Eye (tissue), 1 donor: ENCODE data around the gene CPA3.

Source experiments
- DNase-seq: peaks from one replicate; pipeline ENCODE4 v3.0.0-alpha.2; 2015

CPA3 gene

DNA sequence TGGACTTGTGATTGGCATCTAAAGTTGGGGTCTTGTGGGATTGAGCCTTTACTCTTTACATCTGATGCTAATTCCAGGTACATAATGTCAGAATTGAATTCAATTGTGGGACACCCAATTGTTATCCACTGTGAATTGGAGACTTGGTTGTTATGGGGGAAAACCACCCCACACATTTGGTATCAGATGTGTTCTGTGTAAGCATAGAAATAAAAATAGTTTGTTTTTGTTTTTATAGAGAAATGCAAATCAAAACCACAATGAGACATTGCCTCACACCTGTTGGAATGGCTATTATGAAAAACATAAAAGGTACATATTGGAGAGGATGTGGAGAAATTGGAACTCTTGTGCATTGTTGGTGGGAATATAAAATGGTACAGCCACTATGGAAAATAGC, 58.5 kb downstream of the CPA3 start:
- DNase-seq = no peak

DNA sequence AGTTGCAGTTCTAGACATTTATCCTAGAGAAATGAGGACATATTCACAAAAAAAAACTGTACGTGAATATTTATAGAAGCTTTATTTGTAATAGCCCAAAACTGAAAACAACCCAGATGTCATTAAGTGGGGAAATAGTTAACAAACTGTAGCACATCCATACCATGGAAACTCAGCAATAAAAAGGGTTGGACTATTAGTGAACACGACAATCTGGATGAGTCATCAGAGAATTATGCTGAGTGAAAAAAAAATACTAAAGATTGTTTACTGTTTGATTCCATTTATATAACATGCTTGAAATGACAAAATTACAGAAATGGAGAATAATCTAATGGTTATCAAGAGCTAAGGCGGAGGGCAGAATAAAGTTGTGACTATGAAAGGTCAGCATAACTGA, 59.5 kb downstream of the CPA3 start:
- DNase-seq = no peak

DNA sequence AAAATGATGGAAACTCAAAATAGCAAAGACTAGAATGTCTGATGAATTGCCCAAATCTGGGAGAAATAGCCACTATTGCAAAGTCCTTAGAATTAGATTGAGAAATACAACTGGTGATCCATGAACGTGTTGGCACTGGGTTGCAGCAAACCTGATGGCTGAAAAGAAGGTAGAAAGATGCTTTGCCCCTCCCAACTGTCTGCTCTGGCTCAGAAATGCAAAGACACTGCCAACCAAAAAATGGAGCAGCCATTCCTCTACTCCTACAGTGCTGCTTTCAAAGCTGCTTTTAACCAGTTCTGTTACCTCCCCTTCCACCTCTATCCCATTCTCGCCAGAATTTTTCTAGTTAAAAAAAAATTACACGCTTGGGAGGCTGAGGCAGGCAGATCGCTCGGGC, 60.7 kb downstream of the CPA3 start:
- DNase-seq = no peak

DNA sequence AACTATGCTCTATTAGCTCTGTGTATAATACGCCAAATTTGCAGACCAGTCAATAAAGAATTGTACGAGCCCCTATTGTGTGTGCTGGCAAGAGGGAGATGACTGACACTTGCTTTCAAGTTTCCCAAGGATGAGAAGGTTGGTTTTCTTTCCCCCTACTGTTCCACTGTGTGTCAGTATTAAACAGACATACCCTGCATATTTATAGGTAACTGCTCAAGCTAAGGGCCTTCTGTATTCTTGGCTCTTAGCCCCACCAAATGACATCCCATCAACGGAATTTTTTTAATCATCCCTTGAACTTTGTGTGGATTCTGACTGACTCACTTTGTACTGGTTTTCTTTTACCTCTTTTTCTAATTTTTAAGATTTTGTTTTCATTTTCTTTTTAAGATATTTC, 65.7 kb downstream of the CPA3 start:
- peak; percentile 18 for DNase-seq

DNA sequence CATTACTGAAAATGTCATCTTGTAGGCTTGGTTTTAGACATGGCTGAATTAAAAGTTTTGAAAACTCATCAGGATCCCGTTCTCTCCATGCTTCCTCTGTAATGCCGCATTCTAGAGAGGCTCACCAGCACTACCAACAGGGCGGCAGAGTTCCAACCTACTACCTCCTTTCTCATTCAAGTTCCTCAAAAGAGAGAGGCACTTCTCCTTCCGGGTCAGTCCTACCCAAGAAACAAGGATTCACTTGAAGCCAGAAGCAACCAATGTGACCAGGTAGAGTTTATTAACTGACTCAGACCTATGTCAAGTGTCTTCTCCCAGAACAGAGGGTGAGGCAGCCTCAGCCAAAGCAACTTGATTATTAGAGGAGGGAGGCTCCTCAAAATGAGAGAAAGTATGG, 66.5 kb downstream of the CPA3 start:
- no peak for DNase-seq

DNA sequence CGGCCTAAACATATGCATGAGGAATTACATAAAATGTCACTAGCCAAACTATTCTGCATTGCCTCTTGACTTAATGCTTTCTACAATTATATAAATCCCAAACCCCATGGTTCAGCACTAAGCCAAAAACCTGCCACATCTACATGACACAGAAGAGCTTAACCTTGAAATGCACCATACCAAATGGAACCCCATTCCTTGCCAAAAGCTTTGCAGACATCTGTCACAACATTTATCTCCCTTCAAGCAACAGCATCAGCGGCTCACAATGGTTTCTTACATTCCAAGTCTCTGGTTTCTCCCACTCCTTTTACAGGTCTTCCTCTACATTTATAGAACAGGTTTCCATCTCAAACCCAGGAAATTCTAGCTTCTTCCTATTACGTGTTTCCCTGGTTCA, 67.9 kb downstream of the CPA3 start:
- DNase-seq = no peak

DNA sequence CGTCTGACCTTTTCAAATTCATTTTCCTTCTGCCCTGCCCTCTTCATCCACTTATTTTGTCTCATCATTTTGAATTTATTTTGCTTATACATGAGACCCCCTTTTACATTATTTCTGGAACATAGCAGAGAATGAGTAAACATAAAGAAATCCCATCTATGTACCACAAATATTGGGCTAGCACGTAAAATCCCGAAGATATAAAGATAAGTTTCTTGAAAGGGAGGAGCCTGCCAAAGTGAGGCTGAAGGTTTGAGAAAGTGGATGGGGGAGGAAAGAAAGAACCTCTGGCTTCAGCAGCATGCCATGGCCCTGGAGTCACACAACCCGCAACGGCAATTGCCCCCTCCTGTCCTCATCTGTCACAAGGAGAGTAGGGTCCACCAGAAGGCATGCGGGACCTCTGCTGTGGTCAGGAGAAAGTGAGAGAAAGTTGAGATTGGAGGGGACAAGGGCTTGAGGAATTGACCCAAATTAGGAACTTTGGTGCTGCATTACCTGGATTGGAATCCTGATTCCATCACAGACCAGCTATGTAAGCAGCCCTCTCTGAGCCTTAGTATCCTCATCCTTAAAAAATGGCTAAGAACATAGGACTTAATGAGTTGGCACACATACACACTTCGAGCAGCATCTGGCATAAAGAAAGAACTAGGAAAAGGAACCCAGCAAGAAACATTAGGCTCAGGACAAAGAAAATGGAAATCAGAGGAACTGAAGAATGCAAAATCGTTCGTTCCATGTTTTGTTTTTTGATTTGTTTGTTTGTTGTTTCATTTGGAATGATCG, 72.6 kb downstream of the CPA3 start:
- no peak for DNase-seq

DNA sequence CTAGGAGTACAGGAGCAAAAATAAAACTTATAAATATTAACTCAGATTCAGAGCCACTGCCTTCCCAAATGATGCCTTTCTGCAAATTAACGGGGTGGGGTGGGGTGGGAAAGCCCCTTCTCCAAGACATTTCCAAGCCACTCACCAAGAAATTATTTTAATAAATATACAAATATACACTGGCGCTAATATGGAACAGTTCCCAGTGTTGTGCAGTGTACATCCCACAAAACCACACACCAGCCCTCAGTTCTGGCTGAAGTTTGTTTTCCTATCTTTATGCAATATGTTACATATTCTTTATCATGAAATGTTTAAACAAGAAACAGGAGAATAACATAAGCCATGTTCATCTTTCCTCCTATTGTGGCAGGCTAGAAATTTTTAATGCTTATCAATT, 73.2 kb downstream of the CPA3 start:
- DNase-seq = no peak

DNA sequence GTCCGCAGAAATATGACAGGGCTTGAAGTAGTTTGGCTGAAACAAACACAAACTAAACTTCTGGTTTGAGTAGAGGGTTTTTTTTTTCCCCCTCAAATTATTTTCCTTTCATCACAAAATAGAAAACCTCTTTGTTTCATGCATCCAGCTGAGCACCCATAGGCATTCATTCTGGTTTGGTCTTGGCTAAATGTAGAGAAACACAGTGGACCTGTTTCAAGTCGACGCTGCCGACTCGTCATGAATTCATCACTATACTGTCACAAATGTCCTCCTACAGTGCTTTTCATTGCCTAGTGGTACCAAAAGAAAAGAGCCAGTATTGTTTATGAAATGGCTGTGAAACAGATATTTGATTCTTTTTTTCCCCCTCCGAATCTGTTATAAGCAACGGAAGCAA, 73.8 kb downstream of the CPA3 start:
- no peak for DNase-seq

DNA sequence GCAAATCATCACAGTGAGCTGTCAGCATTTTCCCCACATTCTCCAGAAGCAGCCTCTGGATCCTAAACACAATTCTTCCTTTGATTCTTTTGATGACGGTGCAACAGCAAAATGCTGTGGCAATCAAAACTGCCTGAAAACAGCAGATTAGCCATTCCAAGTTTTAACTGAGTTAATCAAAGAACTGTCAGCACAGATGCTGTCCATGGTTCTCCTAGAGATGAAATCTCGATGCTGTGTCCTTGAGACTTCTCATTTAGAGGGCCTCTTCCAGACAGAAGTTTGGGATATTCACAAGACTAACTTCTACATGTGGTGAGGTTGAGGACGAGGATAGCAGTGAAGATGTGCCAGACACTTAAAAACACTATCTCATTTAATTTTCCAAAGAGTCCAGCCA, 75.9 kb downstream of the CPA3 start:
- DNase-seq = no peak

DNA sequence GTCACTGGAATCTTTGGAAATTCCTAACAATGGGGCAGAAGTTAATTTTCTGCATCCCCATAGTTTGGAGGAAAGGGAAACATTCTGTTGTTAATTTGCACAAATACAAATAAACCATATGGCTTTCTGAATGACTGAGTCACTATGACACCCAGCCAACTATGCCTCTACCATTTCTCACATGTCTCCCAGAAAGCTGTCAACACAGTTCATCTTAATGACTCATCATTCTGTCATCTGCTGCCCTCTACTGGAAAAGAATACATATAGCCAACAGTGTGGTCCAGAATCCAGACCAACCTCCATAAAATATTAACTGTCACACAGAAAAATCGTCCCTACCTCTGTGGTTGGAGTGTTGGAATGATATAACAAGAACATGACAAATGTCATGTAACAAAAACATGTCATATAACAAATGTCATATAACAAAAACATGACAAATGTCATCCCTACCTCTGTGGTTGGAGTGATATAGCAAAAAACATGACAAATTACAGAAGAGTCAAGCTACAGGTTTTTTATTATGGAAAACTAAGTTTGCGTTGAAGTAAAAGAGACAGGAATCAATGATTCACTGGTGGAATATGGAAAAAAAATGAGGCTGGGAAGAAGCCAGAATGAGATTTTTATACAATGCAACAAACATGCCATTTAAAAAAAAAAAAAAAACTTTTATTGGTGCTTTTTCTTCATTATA, 78.6 kb downstream of the CPA3 start:
- peak; percentile 91 for DNase-seq

DNA sequence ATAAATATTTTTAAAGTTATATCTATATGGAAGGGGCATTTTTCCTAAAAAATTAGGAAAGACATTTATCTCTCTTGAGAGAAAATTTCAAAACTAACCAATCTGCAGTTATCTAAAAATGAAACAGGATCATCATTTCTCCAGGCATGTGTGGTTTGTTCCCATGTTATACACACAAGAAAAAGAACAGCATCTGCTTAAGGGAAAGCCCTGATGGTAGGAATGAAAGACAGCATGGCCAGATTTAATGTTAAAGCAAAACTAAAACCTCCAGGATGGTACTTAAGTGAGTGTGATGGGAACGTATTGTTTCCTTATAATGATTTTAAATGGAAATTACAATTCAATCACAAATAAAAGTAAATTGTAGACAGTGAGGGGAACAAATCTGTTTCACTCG, 80.0 kb downstream of the CPA3 start:
- DNase-seq = no peak
